Adrenal gland (tissue), 5 donors: Measurements from ENCODE around the gene TOMT.

Experiments
- CTCF ChIP-seq, 6 experiments: fragments of 450-650 bp in 4 of 6; fragments of 200-600 bp in 2 of 6; sonication (generic) in 1 of 6; IDR thresholded peaks; 1 replicate in 5 of 6; 2 replicates in 1 of 6; pipeline versions ENCODE4 v1.5.1 to v1.8.0; 2016 to 2021; ENCODE audit warnings: antibody characterized with exemption in 6 of 6, mild to moderate bottlenecking in 2 of 6, moderate library complexity in 1 of 6
- POLR2A ChIP-seq, 2 donors: fragments of 450-650 bp; IDR thresholded peaks; one replicate each; pipeline ENCODE4 v1.6.1; 2017; ENCODE audit warnings: antibody characterized with exemption in 2 of 2, mild to moderate bottlenecking in 2 of 2, moderate library complexity in 1 of 2
- donor health status: DM: no; HTN: no; CAD: no.

- TF ChIP-seq CTCF (IDR thresholded peaks at IDR 0.05) = no peak
- TF ChIP-seq POLR2A (IDR thresholded peaks at IDR 0.05) = no peak
These were observed 15.2 kb downstream of the TOMT start for GRCh38 chr11:72120930-72121329.
